Lower leg skin (tissue), 4 donors: Measurements from ENCODE around the gene ENOX1. TPM values are rescaled to one million over a fixed set of nuclear protein-coding genes. Genes with fewer than 3 reads are reported as not detected.

Experiments
- DNase-seq, 2 donors: peaks; one replicate each; pipeline ENCODE4 v3.0.0-alpha.2; 2019; ENCODE audit warnings: low spot score in 2 of 2
- H3K4me3 ChIP-seq: fragments of 200-600 bp; sonication (generic); 2 replicates; pipeline ENCODE4 v1.5.1; 2017; ENCODE audit warnings: mild to moderate bottlenecking, low read depth; ENCODE audit not compliant: poor library complexity, severe bottlenecking
- POLR2A ChIP-seq, 2 donors: fragments of 450-650 bp; IDR thresholded peaks; one replicate each; pipeline ENCODE4 v1.6.1; 2016 to 2017; ENCODE audit warnings: antibody characterized with exemption in 2 of 2, mild to moderate bottlenecking in 1 of 2, moderate library complexity in 1 of 2
- WGBS, 2 donors: methylation state at CpG; one replicate each; pipeline ENCODE4 v1.1.5; 2018; 5-methylcytosine and 5-hydroxymethylcytosine counted together
- intact Hi-C: fragments of 100-400 bp; cut with DNase I; formaldehyde crosslinking; loops from one replicate; pipeline ENCODE4 v1.15.0; 2023; ENCODE audit warnings: low total_unique reads
- total RNA-seq, 4 donors: library from RNA; depleted of rRNA; stranded (reverse); fragments of >200 nt; gene quantifications; one replicate each; pipeline ENCODE4 v1.1.0, GENCODE V29; 2016
- TF ChIP-seq, protein P1 (sequence below), 3 donors: fragments of 450-650 bp; IDR thresholded peaks; one replicate each; pipeline ENCODE4 v1.5.1; 2016; ENCODE audit warnings: antibody characterized with exemption in 3 of 3, mild to moderate bottlenecking in 3 of 3, moderate library complexity in 2 of 3

ENOX1 gene
- total RNA-seq, 4 donors from 2014 or later: 0.11 to 0.52 (median 0.30) TPM

DNA sequence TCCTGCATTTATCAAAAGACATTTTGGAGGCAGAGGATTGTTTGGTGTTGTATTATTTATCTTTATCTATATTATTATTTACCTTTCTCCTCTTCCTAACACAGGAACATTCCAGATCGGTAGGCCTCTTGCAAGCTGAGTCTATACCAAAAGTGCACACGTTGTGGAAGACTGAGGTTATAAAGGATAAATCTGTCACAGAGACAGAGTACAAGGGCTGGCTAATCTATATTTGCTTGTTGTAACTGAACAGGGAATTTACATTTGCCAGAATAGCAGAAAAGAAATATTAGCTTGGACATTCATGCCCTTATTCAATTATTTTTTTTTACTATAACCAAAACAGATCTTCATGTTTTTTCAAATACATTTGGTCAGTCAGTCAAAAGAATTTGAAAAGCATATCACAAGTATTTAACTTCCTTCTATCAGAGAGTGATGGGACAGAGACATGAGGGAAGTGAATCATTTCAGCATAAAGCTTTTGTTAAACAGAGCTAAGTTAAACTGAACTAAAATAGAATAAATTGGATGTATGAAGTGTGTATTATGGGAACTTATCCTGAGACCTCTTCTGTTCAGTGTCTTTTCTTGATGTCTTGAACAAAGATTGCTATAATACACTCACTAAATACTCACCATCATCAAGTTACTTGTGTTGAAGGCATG, 410.8 kb downstream of the ENOX1 start:
- DNase-seq: no peak
- intact Hi-C loops: no loop called here
- no peak overlapping the region for H3K4me3 ChIP-seq
- no peak for TF ChIP-seq POLR2A (IDR thresholded peaks at IDR 0.05)
- TF ChIP-seq, protein P1, sequence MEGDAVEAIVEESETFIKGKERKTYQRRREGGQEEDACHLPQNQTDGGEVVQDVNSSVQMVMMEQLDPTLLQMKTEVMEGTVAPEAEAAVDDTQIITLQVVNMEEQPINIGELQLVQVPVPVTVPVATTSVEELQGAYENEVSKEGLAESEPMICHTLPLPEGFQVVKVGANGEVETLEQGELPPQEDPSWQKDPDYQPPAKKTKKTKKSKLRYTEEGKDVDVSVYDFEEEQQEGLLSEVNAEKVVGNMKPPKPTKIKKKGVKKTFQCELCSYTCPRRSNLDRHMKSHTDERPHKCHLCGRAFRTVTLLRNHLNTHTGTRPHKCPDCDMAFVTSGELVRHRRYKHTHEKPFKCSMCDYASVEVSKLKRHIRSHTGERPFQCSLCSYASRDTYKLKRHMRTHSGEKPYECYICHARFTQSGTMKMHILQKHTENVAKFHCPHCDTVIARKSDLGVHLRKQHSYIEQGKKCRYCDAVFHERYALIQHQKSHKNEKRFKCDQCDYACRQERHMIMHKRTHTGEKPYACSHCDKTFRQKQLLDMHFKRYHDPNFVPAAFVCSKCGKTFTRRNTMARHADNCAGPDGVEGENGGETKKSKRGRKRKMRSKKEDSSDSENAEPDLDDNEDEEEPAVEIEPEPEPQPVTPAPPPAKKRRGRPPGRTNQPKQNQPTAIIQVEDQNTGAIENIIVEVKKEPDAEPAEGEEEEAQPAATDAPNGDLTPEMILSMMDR (IDR thresholded peaks at IDR 0.05): no peak
- 88 to 90% methylated on average over 2 of the region's 2 CpGs for WGBS, 2 donors

DNA sequence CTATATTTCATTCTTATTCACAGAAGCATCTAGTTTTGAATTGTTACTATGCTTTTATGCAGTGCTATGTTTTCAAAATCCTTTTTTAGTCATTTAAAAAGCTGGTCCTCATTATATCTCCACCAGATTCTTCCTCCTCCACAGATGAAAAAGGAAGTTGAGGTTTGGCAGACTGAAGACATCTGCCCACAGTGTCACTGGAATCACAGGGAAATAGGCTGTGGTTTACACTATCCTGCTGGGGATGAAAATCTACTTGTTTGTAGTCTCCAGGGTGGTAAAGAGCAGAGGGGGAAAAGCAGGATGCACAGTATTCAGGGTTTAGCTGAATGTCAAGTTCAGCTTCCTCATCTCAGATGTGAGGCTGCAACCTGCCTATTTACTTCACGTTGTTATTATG, 412.2 kb downstream of the ENOX1 start:
- 38 to 41% methylated on average over 1 of the region's 1 CpG for WGBS, 2 donors
- TF ChIP-seq POLR2A (IDR thresholded peaks at IDR 0.05): no peak
- TF ChIP-seq, protein P1 (IDR thresholded peaks at IDR 0.05): no peak
- DNase-seq: no peak
- H3K4me3 ChIP-seq: no peak overlapping the region
- intact Hi-C loops: no loop called here

DNA sequence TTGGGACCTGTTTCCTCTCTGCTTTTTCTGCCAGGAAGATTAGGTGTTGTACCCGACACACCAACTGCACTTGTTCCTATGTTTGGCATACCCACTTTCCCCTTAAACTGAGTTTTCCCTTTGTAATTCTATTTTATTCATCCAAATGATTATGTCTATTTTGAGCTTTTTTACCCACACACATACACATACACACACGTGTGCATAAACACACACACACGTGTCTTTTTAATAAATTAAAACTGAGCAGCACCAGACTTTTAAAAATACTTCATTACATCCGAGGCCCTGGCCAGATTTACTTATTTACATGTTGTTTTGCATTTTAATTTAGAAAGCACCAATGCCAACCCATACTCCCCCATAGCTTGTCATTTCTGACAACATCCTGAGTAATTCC, 413.4 kb downstream of the ENOX1 start:
- DNase-seq: no peak
- 82 to 83% methylated on average over 4 of the region's 4 CpGs for WGBS, 2 donors
- H3K4me3 ChIP-seq: no peak overlapping the region
- intact Hi-C loops: no loop called here
- no peak for TF ChIP-seq POLR2A (IDR thresholded peaks at IDR 0.05)
- TF ChIP-seq, protein P1 (IDR thresholded peaks at IDR 0.05): no peak

DNA sequence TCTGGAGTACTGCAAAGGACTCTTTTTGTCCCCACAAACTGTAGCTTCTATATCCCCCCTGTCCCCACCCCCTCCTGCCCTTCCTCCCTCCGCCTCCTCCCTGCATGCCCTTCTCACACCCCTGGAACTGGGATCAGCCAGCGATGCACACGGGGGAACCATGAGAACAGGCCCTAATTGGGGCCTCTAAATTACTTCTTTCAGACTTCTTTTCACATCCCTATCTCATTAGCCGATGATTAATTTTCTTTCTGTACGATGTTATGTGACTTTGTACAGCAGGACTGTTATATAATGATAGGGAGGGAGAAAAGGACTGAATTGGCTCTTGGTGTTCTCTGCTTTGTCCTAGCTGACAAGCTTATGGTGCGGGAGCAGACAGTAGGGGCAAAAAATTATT, 415.9 kb downstream of the ENOX1 start:
- intact Hi-C loops: no loop called here
- H3K4me3 ChIP-seq: no peak overlapping the region
- DNase-seq: no peak
- TF ChIP-seq POLR2A (IDR thresholded peaks at IDR 0.05): no peak
- TF ChIP-seq, protein P1 (IDR thresholded peaks at IDR 0.05): no peak
- WGBS, 2 donors: 90 to 93% methylated on average over 6 of the region's 6 CpGs

DNA sequence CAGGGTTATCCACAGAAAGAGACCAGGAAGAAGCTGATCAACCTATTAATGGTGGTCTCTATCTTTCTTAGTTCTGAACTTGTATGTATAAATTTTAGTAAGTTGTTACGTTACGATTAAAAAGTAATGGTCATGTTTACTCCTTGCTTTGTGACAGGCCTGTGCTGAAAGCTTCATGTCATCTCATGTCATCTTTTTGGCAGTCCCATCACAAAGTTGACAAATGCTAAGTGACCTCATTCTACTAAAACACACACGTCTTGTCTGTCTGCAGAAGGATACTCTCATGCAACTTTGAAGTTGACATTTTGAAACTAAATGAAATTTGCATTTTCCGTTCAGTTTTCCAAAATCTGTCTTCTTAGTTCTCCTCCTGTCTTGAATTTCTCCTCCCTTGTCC, 417.5 kb downstream of the ENOX1 start:
- 54 to 61% methylated on average over 4 of the region's 4 CpGs for WGBS, 2 donors

More for the DNA sequence above, 417.5 kb downstream of the ENOX1 start:
- H3K4me3 ChIP-seq: no peak overlapping the region
- no peak for TF ChIP-seq POLR2A (IDR thresholded peaks at IDR 0.05)
- TF ChIP-seq, protein P1 (IDR thresholded peaks at IDR 0.05): no peak
- DNase-seq: no peak
- intact Hi-C loops: no loop called here
